Stimulated activated CD8-positive, alpha-beta memory T cell treated with anti-CD3 and anti-CD28 coated beads, Interleukin-4, amount 100 ng/mL, for 4 hours (primary cell): ENCODE data around the gene SUPT7L.
A peak's percentile ranks its signal among the peaks of the same experiment; 100 is the strongest.

Experiments used
- DNase-seq, 2 donors: peaks; one replicate each; pipeline ENCODE4 v3.0.0-alpha.2; 2020; ENCODE audit warnings: low read depth in 2 of 2, low spot score in 1 of 2

The SUPT7L gene

GRCh38 chr2:27663285-27664153, at the start of gene SUPT7L, which contains the start of gene SLC4A1AP:
TSS of gene SUPT7L (minus strand) at chr2:27663614. CDS start at chr2:27662192, 1,422 bp downstream.
TSS of gene SLC4A1AP (plus strand) at chr2:27663889. CDS start at chr2:27663915, 26 bp downstream.
- DNase-seq = peak; percentile 35 to 56

- no peak for DNase-seq
These were observed 49.8 kb upstream of the SUPT7L start for GRCh38 chr2:27713201-27713600.

- DNase-seq = no peak
These were observed 49.1 kb upstream of the SUPT7L start for GRCh38 chr2:27712522-27712921.

GRCh38 chr2:27711804-27712203, 48.4 kb upstream of the SUPT7L start:
- DNase-seq = no peak

GRCh38 chr2:27710640-27711430, 47.4 kb upstream of the SUPT7L start:
- DNase-seq = no peak

GRCh38 chr2:27709960-27710575, 46.7 kb upstream of the SUPT7L start:
- DNase-seq = no peak

- DNase-seq = no peak
These were observed 45.9 kb upstream of the SUPT7L start for GRCh38 chr2:27709326-27709725.

- no peak for DNase-seq
These were observed 45.3 kb upstream of the SUPT7L start for GRCh38 chr2:27708666-27709065.

- no peak for DNase-seq
These were observed 44.8 kb upstream of the SUPT7L start for GRCh38 chr2:27708257-27708654.

- DNase-seq = no peak
These were observed 44.2 kb upstream of the SUPT7L start for GRCh38 chr2:27707462-27708256.

- no peak for DNase-seq
These were observed 42.6 kb upstream of the SUPT7L start for GRCh38 chr2:27705851-27706622.

GRCh38 chr2:27704342-27704876, 41.0 kb upstream of the SUPT7L start:
- no peak for DNase-seq

GRCh38 chr2:27703638-27704341, 40.4 kb upstream of the SUPT7L start:
- peak; percentile 64 to 83 for DNase-seq

GRCh38 chr2:27702302-27702701, 38.9 kb upstream of the SUPT7L start:
- DNase-seq = no peak

GRCh38 chr2:27701676-27702075, 38.3 kb upstream of the SUPT7L start:
- DNase-seq = no peak

GRCh38 chr2:27697660-27698059, 34.2 kb upstream of the SUPT7L start:
- DNase-seq = no peak

GRCh38 chr2:27690052-27690451, 26.6 kb upstream of the SUPT7L start:
- DNase-seq = no peak

GRCh38 chr2:27689424-27689823, 26.0 kb upstream of the SUPT7L start:
- no peak for DNase-seq

- no peak for DNase-seq
These were observed 23.8 kb upstream of the SUPT7L start for GRCh38 chr2:27687232-27687631.
